GM15510 (cell line): ENCODE measurements around the gene TMEM17.

Experiments
- POLR2A ChIP-seq: IDR thresholded peaks from 3 replicates; pipeline ENCODE4 v1.6.1; 2011; ENCODE audit warnings: borderline replicate concordance; ENCODE audit not compliant: insufficient read length; ENCODE audit errors: extremely low read depth

The TMEM17 gene

DNA sequence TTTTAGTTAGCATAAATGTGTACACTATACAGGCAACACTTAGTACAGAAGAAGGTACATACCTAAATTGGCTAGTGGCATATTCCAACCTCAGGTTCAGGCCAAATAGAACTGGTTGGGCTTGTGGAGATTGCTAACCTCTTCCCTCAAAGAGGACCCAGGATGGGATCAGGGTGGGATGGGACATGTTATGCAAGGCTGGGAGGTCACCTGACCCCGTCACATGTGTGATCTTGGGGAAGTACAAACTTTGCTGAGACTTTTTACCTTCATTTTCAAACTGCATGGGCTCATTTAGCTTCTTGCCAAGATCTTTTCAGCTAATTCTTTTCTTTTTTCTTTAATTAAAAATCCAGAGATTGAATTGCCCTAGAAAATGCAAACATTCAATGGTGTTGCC lies 36.9 kb downstream of the TMEM17 start:
- no peak for TF ChIP-seq POLR2A

DNA sequence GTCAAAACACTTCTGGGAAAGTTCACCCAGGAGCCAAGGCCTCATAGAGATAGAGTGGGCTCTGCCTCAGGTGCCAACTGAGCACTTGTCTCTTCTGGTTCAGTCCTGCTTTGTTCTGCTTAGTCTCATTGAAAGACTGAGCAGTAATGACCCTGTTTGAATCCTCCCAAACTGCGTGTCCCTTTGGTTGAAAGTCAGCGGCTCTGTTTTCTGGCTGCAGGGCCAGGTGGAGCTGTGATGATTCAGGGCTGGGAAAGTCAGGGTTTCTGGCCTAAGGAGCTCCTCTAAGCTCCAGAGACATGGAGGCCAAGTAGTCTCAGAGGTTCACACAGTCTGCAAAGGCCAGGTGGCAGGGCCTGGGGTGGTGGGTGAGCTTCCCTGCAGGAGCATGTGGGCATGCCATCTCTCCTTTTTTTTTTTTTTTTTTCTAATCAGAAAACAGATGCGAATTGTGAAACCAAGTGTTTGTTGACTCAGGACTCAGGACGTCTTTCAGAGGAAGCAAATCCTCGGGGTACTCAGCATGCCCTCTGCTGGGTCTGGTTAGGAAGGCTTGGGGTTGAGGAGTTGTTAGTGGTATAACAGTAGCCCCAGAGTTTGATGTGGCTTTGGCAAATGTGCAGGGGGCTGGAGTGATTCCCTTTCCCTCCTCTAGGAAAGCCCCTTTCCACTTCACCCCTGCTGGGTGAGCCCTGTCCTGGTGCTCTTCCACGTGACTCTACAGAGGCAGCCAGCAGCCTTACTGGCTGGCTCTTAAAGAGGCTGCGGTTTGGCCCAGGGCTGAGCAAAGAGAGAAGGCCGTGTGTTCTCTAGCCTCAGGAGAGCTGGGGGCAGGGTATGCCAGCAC lies 38.3 kb downstream of the TMEM17 start:
- TF ChIP-seq POLR2A, result no peak

- no peak for TF ChIP-seq POLR2A
These were observed 38.9 kb downstream of the TMEM17 start for GRCh38 chr2:62467100-62467474.

DNA sequence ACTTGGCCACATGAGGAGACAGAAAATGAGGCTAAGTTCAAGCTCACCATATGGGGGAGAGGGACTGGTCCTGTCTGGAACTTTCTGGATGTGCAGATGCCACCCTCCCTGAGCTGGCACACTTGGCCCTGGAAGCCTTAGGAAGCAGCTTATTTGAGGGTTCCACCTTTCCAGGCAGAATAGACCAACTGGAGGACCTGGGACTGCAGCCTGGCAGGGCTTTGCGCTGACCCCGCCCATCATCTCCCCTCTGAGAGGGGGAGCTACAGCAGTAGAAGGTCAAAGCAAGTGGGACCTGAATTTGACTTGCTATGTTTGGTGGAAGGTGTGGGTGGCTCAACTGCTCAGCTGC lies 39.5 kb downstream of the TMEM17 start:
- no peak for TF ChIP-seq POLR2A

GRCh38 chr2:62465741-62466502 lies 40.1 kb downstream of the TMEM17 start:
- no peak for TF ChIP-seq POLR2A

- TF ChIP-seq POLR2A, result no peak
These were observed 40.8 kb downstream of the TMEM17 start for GRCh38 chr2:62465039-62465740.

DNA sequence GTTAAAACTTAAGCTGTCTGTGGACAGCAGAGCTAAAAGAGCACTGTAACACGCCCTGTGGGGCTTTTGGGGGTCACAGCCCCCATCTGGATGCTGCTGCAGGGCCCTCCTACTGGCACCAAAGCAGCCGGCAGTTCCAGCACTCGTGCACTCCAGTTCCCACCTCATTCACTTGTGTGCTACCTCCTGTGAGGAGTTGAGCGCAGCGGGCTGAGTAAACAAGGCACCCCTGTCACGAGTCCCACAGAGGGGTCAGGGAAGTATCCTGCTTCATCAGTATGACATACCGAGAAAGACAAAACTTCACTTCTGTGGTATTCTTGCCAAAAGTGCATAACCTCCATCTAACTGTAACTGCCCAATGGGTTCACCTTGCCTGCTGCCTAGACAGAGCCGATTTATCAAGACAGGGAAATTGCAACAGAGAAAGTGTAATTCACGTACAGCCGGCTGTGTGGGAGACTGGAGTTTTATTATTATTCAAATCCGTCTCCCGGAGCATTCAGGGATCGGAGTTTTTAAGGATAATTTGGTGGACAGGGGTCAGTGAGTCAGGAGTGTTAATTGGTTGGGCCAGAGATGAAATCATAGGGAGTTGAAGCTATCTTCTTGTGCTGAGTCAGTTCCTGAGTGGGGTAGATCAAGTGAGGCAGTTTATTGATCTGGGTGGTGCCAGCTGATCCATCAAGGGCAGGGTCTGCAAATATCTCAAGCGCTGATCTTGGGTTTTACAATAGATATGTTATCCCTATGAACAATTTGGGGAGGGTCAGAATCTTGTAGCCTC lies 41.6 kb downstream of the TMEM17 start:
- TF ChIP-seq POLR2A, result no peak

DNA sequence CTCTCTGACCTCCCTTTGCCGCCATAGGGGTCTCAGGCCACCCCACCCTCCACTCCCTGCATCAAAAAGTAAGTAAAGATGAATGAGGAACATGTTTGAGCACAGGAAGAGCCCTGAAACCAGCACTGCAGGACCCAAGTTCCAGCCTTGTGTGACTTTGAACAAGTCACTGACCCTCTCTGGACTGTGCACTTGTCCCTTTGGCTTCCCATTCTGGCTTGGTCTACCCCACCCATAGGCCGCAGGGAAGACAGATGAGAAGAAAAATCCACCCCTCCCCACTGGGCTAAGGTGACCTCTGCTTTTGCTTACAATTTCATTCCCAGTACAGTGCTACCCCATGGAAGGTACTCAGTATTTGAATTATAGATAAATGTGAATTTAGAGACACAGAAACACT lies 43.8 kb downstream of the TMEM17 start:
- no peak for TF ChIP-seq POLR2A

- TF ChIP-seq POLR2A, result no peak
These were observed 44.3 kb downstream of the TMEM17 start for GRCh38 chr2:62461707-62462106.

DNA sequence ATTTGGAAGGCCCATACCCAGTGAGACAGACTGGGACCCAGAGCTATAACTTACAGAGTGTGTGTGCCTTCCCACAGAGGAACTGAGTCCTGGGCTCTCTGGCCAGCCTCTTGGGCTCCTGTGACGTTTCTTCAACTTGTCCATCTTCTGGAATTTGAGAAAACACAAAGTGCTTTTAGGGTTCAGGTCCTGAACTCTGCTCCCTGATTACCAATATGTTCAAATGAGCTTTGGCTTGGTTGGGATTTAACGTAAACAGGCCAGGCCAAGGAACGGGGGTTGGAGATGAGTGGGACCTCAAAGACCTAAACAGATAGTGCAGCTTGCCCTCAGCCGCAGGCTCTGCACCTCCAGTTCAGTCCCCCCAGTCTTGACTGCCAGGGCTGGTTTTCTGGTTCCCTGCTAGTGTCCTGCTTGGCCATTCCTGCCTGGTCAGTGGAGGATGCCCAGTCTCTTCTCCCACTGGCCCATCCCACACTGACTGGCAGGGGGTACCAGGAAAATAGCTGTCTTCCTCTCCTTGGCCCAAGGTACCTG lies 44.9 kb downstream of the TMEM17 start:
- no peak for TF ChIP-seq POLR2A

- no peak for TF ChIP-seq POLR2A
These were observed 45.8 kb downstream of the TMEM17 start for GRCh38 chr2:62460175-62460574.

- no peak for TF ChIP-seq POLR2A
These were observed 46.3 kb downstream of the TMEM17 start for GRCh38 chr2:62459672-62460071.

GRCh38 chr2:62459106-62459505 lies 46.9 kb downstream of the TMEM17 start:
- no peak for TF ChIP-seq POLR2A

- no peak for TF ChIP-seq POLR2A
These were observed 47.3 kb downstream of the TMEM17 start for GRCh38 chr2:62458671-62459081.
